HG03571 (cell line): ENCODE results near the gene DENND1C.
"Not testable (repeated sequence)": the region's sequence is repeated elsewhere in the genome, so short reads cannot be mapped to it uniquely, and the experiment has no call there.

Source experiments
- ATAC-seq: cut with Tn5 transposase; IDR thresholded peaks from one replicate; pipeline ENCODE4 v1.9.1; 2021; ENCODE audit not compliant: unreplicated experiment

Gene DENND1C

GRCh38 chr19:6509118-6509971, 27.8 kb upstream of the DENND1C start:
- no peak for ATAC-seq

- not testable (repeated sequence) for ATAC-seq
Observed at GRCh38 chr19:6508028-6508771, 26.6 kb upstream of the DENND1C start.

GRCh38 chr19:6503407-6504201, 22.0 kb upstream of the DENND1C start:
- no peak for ATAC-seq

GRCh38 chr19:6501740-6502648, 20.4 kb upstream of the DENND1C start, which contains the start of gene TUBB4A:
TUBB4A (minus strand) TSS chr19:6502309; CDS start chr19:6502212, 97 bp downstream.
- ATAC-seq = no peak

- no peak for ATAC-seq
Observed at GRCh38 chr19:6500837-6501739, 19.5 kb upstream of the DENND1C start.

GRCh38 chr19:6499052-6499790, 17.6 kb upstream of the DENND1C start:
- no peak for ATAC-seq

GRCh38 chr19:6498294-6499036, 16.9 kb upstream of the DENND1C start:
- ATAC-seq = no peak

- no peak for ATAC-seq
Observed at GRCh38 chr19:6495947-6496346, 14.4 kb upstream of the DENND1C start.

GRCh38 chr19:6494438-6495036, 12.9 kb upstream of the DENND1C start:
- no peak for ATAC-seq

GRCh38 chr19:6491802-6492592, 10.4 kb upstream of the DENND1C start:
- ATAC-seq = no peak

- no peak for ATAC-seq
Observed at GRCh38 chr19:6490134-6490533, 8.5 kb upstream of the DENND1C start.

- no peak for ATAC-seq
Observed at GRCh38 chr19:6489278-6490061, 7.9 kb upstream of the DENND1C start.

GRCh38 chr19:6484831-6485230, 3.2 kb upstream of the DENND1C start:
- no peak for ATAC-seq

GRCh38 chr19:6484230-6484629, 2.6 kb upstream of the DENND1C start:
- ATAC-seq = no peak

GRCh38 chr19:6483235-6483634, 1.6 kb upstream of the DENND1C start:
- no peak for ATAC-seq

GRCh38 chr19:6482343-6482686, 728 bp upstream of the DENND1C start:
- ATAC-seq = no peak
